Fibroblast of upper back skin (primary cell): ENCODE data around the gene TSPAN12.
"Not testable (repeated sequence)": the region's sequence is repeated elsewhere in the genome, so short reads cannot be mapped to it uniquely, and the experiment has no call there.

Source experiments
- DNase-seq: peaks from one replicate; pipeline ENCODE4 v3.0.0-alpha.2; 2013

Gene TSPAN12

DNA sequence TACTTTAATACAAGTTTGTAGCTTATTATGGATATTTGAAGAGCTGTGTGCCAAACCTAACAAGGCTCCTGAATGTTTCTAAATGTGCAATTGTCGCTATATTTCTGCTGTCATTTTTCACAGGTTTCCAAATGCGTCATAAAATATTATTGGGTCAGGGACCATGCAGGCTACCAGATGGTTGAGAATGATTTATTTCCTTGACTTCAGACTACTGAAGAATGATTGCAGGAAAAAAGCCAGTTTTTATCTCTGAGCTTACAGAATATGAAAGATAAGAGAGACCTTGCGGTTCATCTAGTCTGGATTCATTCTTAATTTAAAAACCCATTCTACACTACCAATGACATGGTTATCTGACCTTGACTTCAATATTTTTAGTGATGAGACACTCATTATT, 55.2 kb downstream of the TSPAN12 start:
- no peak for DNase-seq

DNA sequence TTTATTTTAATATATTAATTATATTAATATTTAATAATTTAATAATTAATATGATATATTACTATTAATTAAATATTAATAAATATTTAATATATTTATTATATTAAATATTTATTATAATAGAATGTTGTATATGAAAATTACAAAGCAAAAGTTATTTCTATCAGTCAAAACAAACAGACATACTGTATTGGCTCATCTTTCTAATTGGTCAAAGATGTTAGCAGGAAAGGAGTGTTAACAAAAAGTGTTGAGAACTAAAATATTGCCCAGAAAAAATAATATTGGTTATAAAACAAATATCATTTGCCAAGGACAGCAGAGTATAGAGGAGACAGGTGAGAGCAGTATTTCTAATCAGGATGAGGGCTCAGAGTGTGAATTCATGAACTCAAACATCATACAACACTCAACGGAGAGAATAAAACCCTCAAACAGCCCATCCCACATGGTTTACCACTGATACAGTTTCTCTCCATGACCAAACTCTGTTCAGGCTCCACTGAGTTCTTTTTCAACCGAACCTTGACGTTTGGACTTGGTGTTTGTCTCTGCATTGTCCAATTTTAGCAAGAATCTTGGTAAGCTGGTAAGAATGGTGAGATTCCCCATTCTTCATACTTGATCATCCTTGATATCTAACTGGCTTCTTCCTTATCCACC, 58.0 kb downstream of the TSPAN12 start:
- no peak for DNase-seq

DNA sequence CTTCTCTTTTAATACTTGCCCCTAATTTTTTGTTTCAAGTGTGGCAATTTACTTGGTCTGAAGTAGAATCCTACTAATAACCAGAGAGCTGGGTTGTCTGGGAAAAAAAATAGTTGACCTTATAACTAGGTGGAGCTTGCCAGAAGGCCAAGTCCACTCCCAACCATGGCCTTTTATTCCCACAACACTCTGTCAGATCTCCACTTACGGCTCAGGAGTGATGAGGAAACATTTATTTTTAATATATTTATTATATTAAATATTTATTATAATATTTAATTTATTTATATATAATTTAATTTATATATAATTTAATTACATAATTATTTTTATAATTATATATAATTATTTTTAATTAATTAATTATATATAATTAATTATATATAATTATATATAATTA, 58.8 kb downstream of the TSPAN12 start:
- DNase-seq: no peak

DNA sequence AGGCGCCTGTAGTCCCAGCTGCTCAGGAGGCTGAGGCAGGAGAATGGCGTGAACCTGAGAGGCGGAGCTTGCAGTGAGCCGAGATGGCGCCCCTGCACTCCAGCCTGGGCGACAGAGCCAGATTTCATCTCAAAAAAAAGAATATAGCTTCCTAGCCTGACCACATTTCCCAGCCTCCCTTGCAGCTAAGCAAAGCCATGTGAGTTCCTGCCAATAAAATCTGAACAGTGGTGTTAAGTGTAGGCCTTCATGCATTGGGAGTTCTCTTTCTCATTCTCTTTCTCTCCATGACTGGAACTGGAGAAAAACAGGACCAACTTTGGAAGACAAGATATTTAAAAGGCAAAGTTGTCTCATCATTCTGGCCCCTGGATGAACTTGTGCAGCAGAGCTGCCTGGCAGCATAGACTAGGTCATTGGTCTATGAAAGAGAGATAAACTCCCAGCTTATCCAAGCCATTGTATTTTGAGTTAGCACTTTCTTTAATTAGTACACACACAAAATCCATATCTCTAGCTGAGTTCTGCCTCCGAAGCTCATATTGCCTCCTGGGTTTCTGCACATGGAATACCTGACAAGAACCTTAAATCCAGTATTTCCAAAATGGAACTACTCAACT, 60.8 kb downstream of the TSPAN12 start:
- no peak for DNase-seq

DNA sequence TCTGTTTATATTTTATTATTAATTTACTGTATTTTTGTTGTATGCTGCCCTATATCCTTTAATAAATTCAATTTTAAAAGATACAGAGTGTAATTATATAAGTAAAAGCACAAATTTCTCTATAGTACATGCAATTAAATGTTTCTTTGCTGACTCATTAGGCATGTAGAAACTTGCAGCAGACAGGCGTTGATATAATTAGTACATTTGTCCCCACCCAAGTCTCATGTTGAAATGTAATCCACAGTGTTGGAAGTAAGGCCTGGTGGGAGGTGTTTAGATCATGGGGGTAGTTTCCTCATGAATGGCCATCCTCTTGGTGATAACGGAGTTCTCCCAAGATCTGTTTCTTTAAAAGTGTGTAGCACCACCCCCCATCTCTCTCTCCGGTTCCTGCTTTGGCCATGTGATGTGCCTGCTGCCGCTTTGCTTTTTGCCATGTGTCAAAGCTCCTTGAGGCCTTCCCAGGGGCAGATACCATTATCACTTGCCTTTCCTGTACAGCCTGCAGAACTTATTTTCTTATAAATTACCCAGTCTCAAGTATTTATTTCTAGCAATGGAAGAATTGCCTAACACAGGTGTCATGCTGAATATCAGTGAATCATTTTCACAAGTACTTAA, 63.7 kb downstream of the TSPAN12 start:
- no peak for DNase-seq

DNA sequence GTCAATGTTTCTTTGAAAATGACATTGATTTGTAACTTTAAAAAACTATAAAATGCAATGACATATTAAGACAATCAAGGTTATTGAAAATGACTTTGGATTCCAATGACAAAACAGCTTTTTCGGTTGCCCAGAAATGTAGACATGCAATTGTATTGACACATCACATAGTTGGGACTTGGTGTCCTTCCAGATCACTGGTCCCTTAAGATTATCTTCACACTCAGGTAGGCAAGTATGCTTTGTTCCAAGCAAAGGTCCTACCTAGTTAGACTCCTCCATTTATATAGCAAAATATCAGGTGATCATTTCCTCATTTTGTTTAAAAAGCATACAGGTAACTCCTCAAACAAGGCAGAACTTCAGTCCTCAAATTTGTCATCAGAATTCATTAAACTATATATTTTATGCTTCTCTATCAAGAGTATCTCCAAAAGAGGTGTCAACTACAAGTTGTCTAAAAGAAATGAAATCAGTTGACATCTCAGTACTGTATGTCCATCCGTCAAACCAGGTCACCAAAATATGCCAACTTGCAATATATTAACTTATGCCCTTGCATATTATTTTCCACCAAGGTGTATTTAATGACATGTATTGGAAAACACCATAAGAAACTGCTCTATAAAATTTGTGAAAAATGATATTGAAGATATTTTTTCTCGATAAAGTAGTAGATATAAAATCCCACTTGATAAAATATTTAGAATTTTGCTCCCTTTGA, 64.6 kb downstream of the TSPAN12 start:
- no peak for DNase-seq

DNA sequence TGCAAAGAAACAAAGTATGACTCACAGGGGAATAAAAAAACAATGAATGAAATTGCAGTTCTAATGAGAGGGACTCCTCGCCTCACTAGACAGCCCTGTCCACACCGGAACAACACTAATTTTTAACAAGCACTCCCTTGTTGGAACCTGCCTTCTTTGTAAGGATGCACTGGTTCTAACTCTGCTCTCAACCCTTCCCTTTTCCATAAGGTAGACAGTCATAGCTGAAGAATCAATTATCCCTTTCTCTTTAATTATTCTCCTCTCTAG, 65.1 kb downstream of the TSPAN12 start:
- no peak for DNase-seq

DNA sequence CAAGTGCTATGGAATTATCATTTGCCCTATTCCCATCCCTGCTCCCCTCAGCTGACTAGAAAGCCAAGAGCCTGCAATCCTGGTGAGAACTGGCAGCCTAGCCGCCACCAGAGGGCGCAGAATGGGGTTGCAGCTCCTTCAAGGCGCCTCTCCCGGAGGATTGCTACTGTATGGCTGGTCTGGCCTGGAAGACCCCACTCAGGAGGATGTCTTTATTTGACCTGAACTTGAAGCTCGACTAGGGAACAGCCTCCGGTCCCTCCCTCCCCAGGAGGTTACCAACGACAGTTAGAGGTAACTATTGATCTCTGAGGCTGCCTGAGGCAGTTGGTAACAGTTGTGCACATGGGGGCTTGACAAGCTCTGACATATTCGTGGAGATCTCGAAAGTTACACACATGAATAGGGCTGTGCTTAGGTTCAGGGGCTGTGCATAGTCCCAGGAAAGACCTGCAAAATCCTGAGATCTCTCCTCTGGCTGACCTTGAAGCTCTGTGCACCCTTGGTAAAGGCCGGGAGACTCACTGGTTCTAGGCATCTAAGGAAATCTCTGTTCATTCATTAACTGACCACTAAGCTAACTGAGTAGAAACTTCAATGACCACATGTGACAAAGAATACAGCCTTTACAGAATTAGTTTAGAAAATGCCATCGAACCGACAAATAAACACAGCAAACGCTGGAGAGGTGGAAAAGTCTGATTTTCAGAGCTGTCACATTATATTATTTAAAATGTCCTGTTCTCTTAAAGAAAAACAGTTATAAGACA, 65.7 kb downstream of the TSPAN12 start:
- peak; percentile 70 for DNase-seq

DNA sequence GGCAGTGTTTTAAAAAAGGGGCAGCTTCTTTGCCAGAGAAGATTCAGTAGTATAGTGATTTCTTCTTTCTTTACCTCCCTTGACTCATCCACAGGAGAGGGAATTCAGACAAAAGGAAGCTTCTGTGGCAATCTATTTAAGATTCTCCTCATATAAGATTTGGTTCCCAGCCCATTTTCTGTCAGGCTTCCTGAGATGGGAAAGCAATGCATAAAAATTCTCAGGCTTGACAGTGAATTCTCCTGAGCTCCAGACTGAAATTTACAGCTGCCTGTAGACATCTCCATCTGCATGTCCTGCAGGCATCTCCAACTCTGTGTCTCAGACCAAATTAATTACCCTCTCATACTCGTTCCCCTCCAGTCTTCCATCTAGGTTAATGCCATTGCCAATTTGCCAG, 72.8 kb downstream of the TSPAN12 start:
- DNase-seq: peak; percentile 7

DNA sequence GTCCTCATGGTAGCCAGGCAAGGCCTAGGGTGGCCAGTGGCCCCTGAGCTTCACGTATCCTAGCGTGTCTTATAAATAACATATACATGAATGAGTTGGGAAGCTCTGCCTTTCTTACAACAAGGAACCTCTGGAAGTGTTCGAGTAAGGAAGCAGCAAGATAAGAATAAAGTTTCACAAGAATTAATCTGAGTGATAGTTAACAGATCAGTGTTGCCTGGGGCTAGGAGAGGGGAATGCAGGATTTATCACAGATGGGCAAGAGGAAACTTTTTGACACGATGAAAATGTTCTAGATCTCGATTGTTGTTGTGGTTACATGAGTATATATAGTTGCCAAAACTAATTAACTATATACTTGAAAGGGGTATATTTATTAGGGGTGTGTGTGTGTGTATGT, 74.2 kb downstream of the TSPAN12 start:
- no peak for DNase-seq

DNA sequence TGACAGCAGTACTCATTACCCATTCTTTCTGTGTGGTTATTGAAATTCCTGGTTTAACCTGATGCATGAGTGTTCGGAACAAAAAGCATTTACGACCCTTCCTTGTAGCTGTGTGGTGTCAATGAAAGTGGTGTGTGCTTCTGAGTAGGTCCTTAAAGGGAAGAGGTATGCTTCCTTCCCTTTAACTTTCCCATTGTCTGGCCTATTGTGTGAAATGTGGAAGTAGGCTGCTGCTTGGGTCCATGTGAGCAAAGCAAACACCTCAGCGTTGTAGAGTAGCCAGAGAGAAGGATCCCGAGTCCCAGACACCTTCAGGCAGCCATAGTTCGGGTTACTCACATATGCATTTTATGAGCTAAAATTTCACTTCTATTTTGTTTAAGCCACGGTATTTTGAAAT, 74.7 kb downstream of the TSPAN12 start:
- DNase-seq: no peak

DNA sequence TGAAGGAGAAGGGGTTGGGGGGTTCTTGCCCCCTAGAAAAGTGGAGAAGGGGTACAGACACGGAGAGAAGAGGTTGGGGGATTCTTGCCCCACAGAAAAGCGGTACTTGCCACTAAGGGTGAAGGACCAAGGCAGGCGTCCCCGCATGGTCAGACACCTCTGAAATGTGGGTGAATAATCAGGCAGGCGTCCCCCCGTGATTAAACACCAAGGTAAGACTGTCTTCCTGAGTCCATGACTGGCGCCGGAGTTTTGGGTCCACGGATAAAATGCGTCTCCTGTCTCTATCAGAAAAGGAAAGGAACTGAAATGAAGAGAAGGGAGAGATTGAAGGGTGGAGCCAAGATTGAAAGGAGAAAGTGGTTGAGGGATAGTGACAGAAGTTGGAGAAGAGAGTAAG, 76.0 kb downstream of the TSPAN12 start:
- DNase-seq: not testable (repeated sequence)

DNA sequence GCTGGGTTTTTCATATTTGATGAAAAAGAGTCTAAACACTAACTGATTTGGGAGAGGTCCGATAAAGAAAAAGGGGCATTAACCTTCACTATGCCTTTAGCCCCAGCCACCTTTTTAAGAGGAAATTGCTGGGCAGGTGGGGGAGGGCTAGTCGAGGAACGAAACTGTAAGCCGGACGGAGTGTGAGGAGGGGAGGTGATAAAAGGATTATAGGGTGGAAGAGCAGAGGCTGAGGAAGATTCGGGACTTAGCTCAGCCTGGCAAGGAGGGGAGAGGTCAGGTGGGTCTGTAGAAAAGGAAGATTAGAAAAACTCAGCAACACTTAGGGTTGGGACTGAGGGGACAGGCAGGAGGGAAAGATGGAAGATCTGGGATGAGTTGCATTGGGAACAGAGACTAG, 77.0 kb downstream of the TSPAN12 start:
- DNase-seq: no peak

DNA sequence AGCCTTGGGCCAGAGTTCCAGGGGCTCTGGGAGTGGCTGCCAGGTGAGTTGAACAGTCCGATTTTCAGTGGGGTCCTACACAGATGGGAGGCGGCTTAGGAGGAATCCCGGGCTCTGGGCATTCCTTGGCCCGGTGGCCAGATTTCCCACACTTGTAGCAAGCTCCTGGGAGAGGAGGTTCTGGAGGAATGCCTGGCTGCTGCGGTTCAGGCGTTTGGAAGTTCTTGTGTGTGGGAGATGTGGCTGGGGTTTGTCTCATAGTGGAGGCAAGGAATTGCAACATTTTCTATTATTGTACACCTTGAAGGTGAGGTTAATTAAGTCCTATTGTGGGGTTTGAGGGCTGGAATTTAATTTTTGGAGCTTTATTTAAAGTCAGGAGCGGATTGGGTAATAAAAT, 77.5 kb downstream of the TSPAN12 start:
- DNase-seq: not testable (repeated sequence)

DNA sequence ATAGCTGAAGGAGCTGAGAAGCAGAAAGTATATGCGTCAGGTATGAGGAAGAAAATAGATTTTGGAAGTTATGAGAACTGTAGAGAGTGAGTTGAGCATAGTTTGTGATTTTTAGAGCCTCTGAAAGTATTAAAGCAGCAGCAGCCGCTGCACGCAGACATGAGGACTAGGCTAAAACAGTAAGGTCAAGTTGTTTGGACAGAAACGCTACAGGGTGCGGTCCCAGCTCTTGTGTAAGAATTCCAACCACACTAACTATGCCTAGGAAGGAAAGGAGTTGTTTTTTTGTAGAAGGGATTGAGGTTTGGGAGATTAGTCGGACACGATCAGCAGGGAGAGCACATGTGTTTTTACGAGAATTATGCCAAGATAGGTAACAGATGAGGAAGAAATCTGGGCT, 78.9 kb downstream of the TSPAN12 start:
- not testable (repeated sequence) for DNase-seq

DNA sequence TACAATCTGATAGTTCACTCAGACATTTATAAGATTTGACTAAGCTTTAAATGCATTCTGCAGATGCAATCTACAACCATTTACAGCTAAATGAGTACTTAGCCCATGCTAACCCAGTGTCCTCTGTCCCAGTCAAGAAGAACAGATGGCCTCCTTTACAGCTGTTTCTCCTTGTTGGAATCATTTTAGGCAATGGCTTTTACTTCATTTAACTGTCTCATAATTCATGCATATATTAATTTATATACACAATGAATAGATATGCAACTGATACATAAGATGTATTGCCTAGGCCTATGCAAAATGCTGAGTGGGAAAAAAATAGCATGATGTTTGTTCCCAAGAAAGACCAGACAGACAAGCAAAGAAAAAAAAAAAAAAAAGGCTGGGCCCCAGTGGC, 82.2 kb downstream of the TSPAN12 start:
- DNase-seq: no peak

DNA sequence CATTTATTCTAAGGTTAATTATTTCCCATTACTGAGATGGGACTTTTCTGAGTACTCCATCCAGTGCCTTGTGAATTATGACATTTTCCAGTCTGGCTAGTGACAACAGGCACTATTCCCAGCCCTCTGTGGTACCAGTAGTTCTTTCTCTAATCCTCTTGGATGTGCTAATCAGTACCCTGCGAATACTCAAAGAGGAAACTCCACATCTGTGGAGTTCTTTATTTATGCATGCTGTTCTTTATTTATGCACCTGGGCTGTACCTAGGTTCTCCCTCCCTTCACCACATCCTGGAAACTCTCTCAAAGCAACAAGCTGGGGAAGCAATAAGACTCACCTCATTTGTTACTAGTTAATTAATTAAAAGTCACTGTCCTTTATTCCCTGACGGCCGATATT, 83.5 kb downstream of the TSPAN12 start:
- DNase-seq: no peak

DNA sequence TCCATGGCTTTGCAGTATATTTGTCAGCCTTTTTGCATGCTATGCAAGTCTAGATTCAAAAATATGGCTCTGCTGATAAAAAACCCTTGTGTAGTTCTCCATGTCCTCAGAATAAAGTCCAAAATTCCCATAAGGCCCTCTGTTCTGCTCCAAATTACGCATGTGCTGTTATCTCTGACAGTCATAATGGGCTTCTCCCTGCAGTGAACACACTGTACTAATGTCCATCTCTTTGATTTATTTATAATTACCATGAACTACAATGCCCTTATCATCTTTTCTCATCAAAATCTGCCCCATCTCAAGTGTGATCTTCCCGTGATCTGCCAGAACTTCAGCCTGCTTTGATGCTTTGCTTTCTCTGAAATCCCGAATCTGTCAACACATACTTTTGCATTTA, 87.7 kb downstream of the TSPAN12 start:
- no peak for DNase-seq

DNA sequence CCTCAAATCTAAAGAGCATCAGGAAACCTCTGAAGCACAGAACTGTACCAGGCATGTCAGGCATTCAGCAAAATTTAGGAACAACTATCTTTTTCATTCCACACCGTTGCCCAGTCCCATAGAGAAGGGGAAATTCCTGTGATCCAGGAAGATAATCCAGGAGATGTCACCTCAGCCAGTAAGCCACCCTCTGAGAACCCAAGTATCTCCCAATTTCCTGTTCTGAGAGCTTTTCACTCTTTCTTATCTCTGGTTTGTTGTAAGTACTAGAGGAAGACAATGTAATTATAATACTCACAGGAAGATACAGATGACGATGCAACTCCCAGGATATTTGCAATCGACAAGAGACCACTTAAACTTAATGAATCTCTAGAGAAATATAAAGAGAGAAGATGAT, 97.1 kb downstream of the TSPAN12 start:
- DNase-seq: no peak

DNA sequence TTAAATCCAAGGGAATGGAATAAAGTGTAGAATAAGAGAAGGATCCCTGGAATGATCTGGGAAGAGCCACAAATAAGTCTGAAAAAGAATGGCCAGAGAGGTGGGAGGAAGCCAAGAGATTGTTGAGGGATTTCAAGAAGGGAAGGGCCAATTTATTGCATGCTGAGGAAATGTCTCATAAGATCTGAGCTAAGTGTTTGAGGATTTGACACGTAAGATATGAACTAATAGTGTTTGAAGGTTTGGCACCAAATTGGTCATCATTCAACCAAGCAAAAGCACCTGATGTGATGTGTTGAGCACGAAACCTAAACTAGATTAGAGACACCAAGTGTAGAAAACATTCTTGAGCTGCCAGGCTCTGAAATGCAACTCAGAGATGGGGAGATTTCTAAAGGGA, 97.9 kb downstream of the TSPAN12 start:
- DNase-seq: no peak

DNA sequence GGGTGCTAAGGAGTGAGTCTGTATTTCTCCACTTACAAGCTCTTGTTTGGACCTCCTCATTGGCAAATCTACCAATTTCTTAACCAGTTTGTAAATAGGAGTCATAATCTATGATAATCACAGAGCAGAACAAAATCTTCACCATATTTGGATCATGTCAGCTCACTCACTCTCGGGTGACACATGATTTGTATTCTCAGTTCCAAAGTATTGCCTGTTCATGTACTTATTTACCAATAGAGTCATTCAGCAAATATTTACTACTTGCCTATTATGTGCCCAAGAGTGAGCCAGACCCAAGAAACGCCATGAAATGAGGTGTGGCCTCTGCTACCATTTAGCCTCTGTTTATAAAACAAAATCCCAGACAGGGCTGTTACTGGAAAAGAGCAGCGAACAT, 114.8 kb downstream of the TSPAN12 start:
- no peak for DNase-seq

DNA sequence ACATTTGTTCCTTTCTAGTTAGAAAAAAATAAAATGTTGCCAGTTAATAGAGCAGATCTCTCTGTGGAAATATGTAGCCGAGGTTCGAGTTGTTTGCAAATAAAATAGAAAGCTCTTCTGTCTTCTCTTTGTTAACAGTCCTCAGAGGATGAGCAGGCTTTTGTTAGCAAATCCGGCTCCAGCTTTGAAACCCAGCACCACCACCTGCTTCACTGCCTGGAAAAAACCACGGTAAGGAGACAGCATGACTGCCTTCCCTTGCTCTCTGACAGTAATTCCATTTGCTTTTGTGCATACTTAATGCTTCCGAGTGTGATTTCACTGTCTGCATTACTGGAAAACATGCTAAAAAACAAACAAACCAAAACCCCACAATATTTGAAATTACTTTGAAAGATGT, 115.6 kb downstream of the TSPAN12 start:
- DNase-seq: no peak

DNA sequence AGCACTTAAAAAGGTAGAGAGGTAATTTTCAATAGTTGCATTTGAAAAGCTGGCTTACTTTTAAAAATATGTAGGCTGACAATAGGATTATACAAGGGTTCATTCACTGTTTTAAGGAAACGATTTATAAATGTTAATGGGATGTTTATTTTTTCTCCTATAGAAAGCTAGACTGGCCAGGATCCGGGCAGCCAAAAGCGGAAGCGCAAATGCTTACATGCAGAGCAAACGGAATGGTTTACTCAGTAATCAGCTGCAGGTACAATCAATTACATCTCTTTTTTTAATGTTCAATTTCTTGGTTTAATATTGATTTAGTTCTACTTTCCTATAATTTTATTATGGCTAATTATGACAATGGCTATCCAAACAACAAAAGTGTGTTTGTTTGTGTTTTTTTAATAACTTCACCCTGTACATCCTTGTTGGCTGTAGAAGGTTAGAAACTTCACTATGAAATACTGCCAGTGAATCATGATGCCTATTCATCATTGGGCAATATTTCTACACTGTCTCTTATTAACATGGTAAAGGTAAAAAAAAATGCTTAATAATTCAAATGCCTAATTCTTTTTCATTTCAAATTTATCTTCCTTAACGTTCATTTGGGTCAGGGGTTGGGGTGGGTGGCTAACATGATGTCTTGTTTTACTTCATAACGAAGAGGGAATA, 116.4 kb downstream of the TSPAN12 start:
- DNase-seq: no peak
